GM19468 (cell line): ENCODE results near the gene ZSCAN9.

Experiments used
- ATAC-seq: cut with Tn5 transposase; IDR thresholded peaks from one replicate; pipeline ENCODE4 v1.9.1; 2021; ENCODE audit warnings: mild to moderate bottlenecking, moderate library complexity, moderate number of reproducible peaks; ENCODE audit not compliant: unreplicated experiment; ENCODE audit errors: extremely low read depth

Gene ZSCAN9

GRCh38 chr6:28225056-28225834 is at the start of gene ZSCAN9:
Gene ZSCAN9, plus strand, starts transcription at chr6:28225275. Its CDS starts 1,810 bp downstream, at chr6:28227085.
- peak; percentile 72 for ATAC-seq

- no peak for ATAC-seq
Observed at GRCh38 chr6:28176373-28176772, 48.7 kb upstream of the ZSCAN9 start.

DNA sequence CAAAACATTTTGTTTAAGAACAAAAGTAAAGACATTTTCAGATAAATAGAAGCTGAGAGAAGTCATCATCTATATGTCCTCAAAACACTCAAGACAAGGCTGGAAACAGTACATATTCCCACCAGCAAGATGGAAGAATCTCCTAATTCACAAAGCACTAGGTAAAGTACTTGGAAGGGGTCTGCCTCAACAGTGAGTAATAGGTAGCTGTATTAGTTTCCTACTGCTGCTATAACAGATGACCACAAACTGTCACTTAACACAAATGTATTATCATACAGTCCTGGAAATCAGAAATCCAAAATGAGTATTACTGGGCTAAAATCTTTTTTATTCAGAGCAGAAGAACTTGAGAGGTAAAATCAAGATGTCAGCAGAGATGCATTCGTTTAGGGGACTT is 42.8 kb upstream of the ZSCAN9 start:
- no peak for ATAC-seq

GRCh38 chr6:28188111-28188979 is 36.7 kb upstream of the ZSCAN9 start:
- no peak for ATAC-seq

DNA sequence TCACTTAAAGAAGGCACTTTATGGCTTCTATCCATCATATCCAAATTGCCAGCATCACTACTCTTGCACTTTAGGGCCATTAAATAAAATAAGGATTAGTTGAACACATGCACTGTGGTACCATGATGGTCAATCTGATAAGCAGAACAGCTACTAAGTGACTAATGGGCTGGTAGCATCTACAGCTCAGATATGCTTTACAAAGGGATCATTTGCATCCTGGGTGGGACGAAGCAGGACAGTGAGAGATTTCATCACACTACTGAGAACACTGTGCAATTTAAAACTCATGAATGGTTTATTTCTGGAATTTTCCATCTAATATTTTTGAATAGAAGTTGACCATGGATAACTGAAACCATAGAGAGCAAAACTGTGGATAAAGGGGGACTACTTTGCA is 25.1 kb upstream of the ZSCAN9 start:
- ATAC-seq: no peak

GRCh38 chr6:28203201-28203600 is 21.9 kb upstream of the ZSCAN9 start:
- no peak for ATAC-seq

- ATAC-seq: no peak
Observed at GRCh38 chr6:28205879-28206278, 19.2 kb upstream of the ZSCAN9 start.

GRCh38 chr6:28206527-28206926 is 18.5 kb upstream of the ZSCAN9 start:
- ATAC-seq: no peak

DNA sequence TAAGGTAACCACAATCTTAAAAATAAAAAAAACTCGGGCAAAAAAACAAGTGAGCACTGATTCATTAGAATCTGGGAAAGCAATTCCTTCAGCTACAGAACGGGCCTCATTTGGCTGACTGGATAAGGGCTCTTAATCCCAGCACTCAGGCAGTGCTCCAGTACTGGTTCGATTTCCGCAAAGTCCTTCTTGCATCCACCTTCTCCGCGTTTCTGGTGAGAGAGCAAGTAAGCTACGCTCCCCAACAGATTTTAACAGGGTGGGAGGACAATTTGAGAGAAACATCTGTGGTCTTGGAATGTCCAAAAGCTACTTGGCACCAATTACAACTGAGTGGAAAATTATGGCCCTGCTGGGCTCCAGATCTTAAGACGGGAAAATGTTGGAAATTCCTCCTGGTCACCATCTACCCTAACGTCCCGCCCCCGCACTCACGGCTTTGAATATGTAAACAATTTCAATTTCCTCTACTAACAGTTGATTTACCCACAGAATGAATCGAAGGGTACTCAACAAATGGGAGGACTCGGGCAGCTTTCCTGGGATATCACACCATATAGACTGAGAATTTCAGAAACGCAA is 18.1 kb upstream of the ZSCAN9 start:
- no peak for ATAC-seq

GRCh38 chr6:28207510-28208110 is 17.5 kb upstream of the ZSCAN9 start:
- no peak for ATAC-seq

DNA sequence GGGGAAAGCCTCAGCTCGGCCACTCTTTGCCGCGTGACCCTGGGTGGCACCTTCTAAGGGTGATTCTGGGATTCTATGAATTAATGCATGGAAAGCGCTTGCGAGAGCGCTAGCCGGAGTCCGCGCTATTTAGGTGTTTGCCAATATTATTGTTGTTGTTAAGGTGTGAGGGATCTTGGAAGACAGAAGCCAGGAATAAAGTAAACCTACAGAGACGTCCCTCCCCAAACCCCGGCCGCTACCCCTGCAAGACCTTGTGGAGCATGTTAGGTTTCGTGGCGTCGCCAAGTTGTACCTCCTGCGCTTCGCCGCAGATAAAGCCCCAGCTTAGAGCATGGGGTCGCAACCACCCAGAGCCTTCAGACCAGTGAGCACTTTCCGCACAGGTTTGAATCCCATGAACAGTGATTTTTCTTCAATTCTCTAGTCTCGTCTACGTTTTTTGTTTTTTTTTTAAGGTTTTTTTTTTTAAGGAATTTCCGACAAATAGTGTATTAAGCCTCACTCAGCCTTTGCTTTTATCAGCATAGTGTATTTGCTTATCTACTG is 16.9 kb upstream of the ZSCAN9 start:
- no peak for ATAC-seq

DNA sequence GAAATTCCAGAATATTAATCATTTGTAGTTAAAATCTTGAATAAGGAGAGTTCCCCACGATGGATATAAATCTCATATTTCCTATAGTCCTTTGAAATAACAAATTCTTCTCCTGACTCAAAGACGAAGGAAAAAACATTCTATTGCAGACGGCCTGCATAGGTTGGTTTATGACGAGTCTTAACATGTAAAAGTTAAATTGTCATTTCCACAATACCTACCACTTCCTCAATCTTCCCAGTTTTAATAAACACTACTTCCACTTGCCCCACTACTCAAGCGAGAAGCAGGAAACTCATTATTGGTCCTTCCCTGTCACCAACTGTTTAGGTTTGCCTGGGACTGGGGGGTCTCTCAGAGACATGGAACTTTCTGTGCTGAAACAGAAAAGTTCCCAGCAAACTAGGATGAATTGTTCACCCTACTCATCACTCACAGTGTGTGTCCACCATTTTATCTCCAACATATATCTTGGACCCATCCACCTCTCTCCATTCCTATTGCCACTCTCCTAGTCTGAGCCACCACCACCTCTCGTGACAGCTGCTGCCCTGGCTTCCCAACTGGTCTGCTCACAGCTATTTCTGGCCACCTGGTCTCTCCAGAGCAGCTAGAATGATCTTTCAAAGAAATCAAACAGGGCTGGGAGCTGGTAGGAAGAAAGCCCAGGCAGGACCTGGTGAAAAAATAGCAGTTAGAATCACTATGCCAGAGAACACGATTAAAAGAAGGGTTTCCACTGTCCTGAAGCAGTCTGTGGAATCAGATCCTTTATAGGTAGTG is 15.1 kb upstream of the ZSCAN9 start:
- ATAC-seq: no peak

GRCh38 chr6:28211840-28212509 is 13.1 kb upstream of the ZSCAN9 start:
- no peak for ATAC-seq

DNA sequence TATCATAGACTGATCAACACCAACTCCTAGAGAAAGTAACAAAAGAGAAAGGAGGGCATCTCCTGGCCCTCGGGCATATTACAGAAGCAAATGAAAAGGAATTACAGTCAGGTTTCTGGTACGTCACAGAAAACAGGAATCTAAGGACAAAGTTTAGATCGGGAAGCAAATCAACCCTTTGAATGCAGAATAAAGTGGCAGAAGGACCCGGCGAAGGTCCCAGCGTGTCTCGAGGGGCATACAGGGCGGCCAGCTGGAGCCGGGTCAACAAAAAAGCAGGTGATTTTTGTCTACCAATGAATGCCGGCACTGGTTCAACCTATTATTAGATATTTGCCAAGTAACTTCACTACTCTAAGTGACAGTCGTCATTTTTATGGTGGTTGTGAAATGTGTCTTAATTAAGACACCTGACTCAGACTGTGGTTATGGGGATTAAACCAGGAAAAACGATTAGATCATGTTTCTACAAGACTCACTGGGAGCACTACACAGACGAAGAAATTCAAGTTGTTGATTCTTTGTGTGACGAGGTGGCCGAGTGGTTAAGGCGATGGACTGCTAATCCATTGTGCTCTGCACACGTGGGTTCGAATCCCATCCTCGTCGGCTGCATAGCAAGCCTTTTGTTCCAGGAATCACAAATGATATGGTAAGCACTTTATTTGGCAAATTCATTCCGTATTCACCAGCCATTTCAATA is 12.4 kb upstream of the ZSCAN9 start:
- no peak for ATAC-seq

DNA sequence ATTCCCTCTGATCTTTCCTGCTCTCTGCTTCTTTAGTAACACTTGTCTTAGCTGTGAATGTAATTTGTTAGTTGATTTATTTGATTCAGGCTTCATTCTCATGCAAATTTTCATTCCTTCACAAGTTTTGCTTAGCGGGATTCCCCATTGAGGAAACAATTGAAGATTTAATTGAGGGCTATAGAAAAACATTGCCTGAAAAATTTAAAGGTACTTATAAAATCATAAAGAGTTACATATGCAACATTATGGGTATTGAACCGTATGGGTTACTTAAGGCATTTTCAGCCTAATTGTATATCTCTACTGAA is 11.9 kb upstream of the ZSCAN9 start:
- no peak for ATAC-seq

DNA sequence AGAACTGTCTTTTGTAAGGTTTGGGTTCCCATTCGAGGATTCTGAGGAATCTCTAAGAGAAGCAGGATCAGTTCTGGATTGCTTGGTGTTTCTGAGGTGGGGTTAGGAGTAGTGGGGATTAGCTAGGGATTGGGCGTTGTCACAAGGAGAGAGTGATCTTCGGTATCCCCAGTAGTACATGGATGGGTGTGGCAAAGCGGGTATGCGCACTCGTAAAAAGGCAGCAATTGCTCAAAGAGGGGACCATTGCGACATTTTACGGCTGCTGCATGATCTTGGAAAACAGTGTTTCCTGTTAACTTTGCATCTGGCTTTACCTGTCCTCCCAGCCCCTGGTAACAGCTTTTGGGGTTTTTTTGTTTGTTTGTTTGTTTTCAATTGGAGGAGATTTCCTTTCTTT is 9.7 kb upstream of the ZSCAN9 start:
- no peak for ATAC-seq

DNA sequence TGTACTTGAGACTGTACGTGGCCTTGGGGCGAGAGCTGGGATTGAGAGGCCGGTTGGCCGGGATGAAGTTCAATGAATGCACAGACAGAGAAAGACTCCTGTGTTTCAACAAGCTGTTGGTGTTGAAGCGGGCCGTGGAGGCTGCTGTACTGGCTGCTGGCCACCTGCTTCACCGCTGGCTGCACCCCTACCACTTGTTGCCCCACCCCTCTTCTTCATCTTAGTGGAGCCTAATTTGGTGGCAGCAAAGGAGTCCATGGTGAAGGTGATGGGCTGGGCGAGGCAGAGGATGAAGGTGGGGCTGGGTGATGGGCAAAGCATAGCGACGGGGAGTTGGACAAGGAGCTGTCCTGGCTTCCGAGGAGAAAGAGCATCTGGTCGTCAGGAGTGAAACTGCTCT is 7.2 kb upstream of the ZSCAN9 start:
- no peak for ATAC-seq

- ATAC-seq: no peak
Observed at GRCh38 chr6:28218312-28219248, 6.5 kb upstream of the ZSCAN9 start.
